Measurements from ENCODE around the gene TRIM67. TPM values are rescaled to one million over a fixed set of nuclear protein-coding genes. Genes with fewer than 3 reads are reported as not detected.

The TRIM67 gene
- total RNA-seq, 4 donors from 2014 or later, result 1.1 TPM; not detected in 3

DNA sequence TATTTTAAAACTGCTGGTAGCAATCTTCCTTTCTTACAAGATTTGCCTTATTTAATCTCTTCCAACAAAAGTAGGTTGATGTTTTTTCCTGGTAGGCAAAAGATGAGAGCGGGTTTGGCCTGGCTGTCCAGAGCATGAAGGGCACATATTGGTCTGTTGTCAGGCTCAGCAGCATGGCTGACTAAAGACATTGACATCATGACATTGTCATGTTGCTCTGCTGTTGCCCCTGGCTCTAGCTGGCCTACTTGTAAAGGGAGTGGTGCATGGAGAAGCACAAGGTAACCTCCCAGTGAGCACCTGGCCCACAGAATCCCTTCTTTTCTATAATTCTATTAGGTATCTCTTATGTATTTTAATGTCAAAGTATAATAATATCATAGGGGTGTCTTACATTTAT lies 102.8 kb downstream of the TRIM67 start:
- no peak for DNase-seq
- no peaks in the 10 kb centered on the region for H3K4me1 ChIP-seq

DNA sequence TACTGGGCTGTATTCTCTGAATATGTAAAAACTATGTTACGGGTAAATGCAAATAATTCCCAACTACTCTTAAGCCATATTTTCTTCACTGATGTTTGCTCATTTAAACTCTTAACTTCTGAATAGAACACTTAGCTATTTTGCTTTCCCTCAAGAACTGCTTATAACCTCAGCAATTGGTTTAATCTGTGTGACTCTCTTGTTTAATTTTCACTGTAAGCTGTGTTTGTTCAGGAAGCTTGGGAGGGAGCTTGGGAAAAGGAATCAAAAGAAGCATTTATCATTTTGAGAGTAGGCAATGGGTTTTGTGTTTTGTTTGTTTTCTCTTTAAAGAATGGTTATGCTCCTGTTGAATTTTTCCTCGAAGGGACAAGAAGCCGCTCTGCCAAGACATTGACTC lies 103.5 kb downstream of the TRIM67 start:
- no peak overlapping the region for H3K27ac ChIP-seq
- H3K36me3 ChIP-seq, result no peaks in the 10 kb centered on the region
- no peak overlapping the region for H3K4me3 ChIP-seq
- no peak for DNase-seq
- no peaks in the 10 kb centered on the region for H3K9me3 ChIP-seq
- intact Hi-C loops (cut with DNase I; ENCODE audit: low total_unique reads), result no loop called here
- H3K4me1 ChIP-seq, result no peaks in the 10 kb centered on the region
- no peaks in the 10 kb centered on the region for H3K27me3 ChIP-seq
- TF ChIP-seq, protein P1, sequence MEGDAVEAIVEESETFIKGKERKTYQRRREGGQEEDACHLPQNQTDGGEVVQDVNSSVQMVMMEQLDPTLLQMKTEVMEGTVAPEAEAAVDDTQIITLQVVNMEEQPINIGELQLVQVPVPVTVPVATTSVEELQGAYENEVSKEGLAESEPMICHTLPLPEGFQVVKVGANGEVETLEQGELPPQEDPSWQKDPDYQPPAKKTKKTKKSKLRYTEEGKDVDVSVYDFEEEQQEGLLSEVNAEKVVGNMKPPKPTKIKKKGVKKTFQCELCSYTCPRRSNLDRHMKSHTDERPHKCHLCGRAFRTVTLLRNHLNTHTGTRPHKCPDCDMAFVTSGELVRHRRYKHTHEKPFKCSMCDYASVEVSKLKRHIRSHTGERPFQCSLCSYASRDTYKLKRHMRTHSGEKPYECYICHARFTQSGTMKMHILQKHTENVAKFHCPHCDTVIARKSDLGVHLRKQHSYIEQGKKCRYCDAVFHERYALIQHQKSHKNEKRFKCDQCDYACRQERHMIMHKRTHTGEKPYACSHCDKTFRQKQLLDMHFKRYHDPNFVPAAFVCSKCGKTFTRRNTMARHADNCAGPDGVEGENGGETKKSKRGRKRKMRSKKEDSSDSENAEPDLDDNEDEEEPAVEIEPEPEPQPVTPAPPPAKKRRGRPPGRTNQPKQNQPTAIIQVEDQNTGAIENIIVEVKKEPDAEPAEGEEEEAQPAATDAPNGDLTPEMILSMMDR (IDR thresholded peaks at IDR 0.05), result no peak
- TF ChIP-seq POLR2A (IDR thresholded peaks at IDR 0.05), result no peak

More for the DNA sequence above, 102.8 kb downstream of the TRIM67 start:
- H3K4me3 ChIP-seq, result no peak overlapping the region
- intact Hi-C loops (cut with DNase I; ENCODE audit: low total_unique reads), result no loop called here
- no peak overlapping the region for H3K27ac ChIP-seq
- H3K27me3 ChIP-seq, result no peaks in the 10 kb centered on the region
- TF ChIP-seq POLR2A (IDR thresholded peaks at IDR 0.05), result no peak
- TF ChIP-seq, protein P1 (IDR thresholded peaks at IDR 0.05), result no peak
- H3K9me3 ChIP-seq, result no peaks in the 10 kb centered on the region
- H3K36me3 ChIP-seq, result no peaks in the 10 kb centered on the region

DNA sequence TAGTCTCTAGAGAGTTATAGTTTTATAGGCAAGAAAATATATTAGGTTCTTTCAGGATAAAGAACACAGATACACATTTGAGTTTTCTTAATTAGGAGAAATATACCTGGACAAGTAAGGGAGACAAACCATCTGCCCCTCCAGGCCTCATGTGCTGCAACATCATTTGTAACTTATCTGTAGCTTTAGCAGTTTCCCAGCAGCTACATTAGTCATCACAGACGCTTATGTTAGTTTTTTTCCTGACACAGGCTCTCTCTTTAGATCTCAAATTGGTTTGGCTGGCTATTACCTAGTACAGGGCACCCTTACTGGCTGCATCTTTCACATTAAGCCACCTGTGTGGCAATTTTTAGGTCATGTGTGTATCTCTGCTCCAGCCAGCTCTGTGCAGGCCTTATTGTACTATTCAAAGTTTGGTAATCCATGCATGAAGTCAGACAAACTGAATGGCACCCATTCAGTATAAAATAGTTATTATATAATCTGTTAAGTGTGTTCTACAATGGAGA lies 105.0 kb downstream of the TRIM67 start:
- Histone ChIP-seq H3K27me3 (no peaks in the 10 kb centered on the region), H3K27ac (no peak overlapping the region), H3K9me3 (no peaks in the 10 kb centered on the region), H3K4me1 (no peaks in the 10 kb centered on the region), H3K36me3 (no peaks in the 10 kb centered on the region), H3K4me3 (no peak overlapping the region)
- no peak for TF ChIP-seq POLR2A (IDR thresholded peaks at IDR 0.05)
- TF ChIP-seq, protein P1 (IDR thresholded peaks at IDR 0.05), result no peak
- intact Hi-C loops (cut with DNase I; ENCODE audit: low total_unique reads), result no loop called here
- no peak for DNase-seq

Other genes starting within 250 kb of the TRIM67 start
- gene TTC13, start 183.2 kb upstream of the TRIM67 start, total RNA-seq, result 10 to 100 TPM in 3 of 4 donors, 1 to 10 TPM in 1; 6.9 to 49.1 (median 30.0) TPM
- 10 to 100 TPM in 3 of 4 donors, 1 to 10 TPM in 1; 3.6 to 15.9 (median 13.5) TPM for gene ARV1, start 183.0 kb upstream of the TRIM67 start, total RNA-seq
- gene FAM89A, start 121.8 kb upstream of the TRIM67 start, total RNA-seq, result 10 to 100 TPM; 10.3 to 20.5 (median 16.1) TPM
- gene GNPAT, start 79.2 kb downstream of the TRIM67 start, total RNA-seq, result 10 to 100 TPM in 3 of 4 donors, 1 to 10 TPM in 1; 8.2 to 56.1 (median 32.7) TPM
- gene EXOC8, start 175.8 kb downstream of the TRIM67 start, total RNA-seq, result 10 to 100 TPM; 14.1 to 27.1 (median 16.9) TPM
- 10 to 100 TPM in 3 of 4 donors, 1 to 10 TPM in 1; 4.9 to 19.3 (median 15.2) TPM for gene SPRTN, start 176.2 kb downstream of the TRIM67 start, total RNA-seq

Measured in uterus (tissue), 4 donors.